ENCODE data around the gene ALDH8A1.

GRCh38 chr6:134979142-134979541 is 29.2 kb upstream of the ALDH8A1 start:
- TF ChIP-seq EP300 (IDR thresholded peaks at IDR 0.05): no peak
- TF ChIP-seq CTCF (IDR thresholded peaks at IDR 0.05): no peak
